Brain microvascular endothelial cell (primary cell): ENCODE measurements around the gene HSD11B1.

Experiments used
- DNase-seq: peaks from one replicate; pipeline ENCODE4 v3.0.0-alpha.2; 2020
- H3K27ac ChIP-seq: fragments of 250-450 bp; sonication (Bioruptor Pico); 2 replicates; pipeline ENCODE4 v1.5.1; 2020; ENCODE audit warnings: mild to moderate bottlenecking, moderate library complexity
- H3K27me3 ChIP-seq: fragments of 250-450 bp; sonication (Bioruptor Pico); replicated peaks from 2 replicates; pipeline ENCODE4 v1.5.1; 2020; ENCODE audit warnings: mild to moderate bottlenecking
- H3K36me3 ChIP-seq: fragments of 250-450 bp; sonication (Bioruptor Pico); replicated peaks from 2 replicates; pipeline ENCODE4 v1.5.1; 2020; ENCODE audit warnings: mild to moderate bottlenecking
- H3K4me3 ChIP-seq: 2 replicates; pipeline ENCODE4 v1.5.1; 2011; ENCODE audit warnings: low read depth, mild to moderate bottlenecking, control low read depth, low read length, moderate library complexity
- in situ Hi-C: cut with HindIII; loops from 2 replicates; pipeline ENCODE4 v1.10.0; 2017; ENCODE audit warnings: low sequenced_read_pairs, low pct_ligation_motif_present
- TF ChIP-seq, protein P1 (sequence below): IDR thresholded peaks from 2 replicates; pipeline ENCODE4 v1.5.1; 2011; ENCODE audit warnings: low read depth, mild to moderate bottlenecking, moderate library complexity, low read length, control low read depth, inconsistent platforms; ENCODE audit errors: missing control alignments

The HSD11B1 gene

GRCh38 chr1:209723265-209723664, 18.6 kb downstream of the HSD11B1 start:
- no peak overlapping the region for H3K4me3 ChIP-seq
- in situ Hi-C loops = no loop called here
- no peak for DNase-seq

GRCh38 chr1:209723756-209724693, 19.4 kb downstream of the HSD11B1 start:
- in situ Hi-C loops = no loop called here
- DNase-seq = no peak
- no peaks in the 10 kb centered on the region for H3K36me3 ChIP-seq
- H3K4me3 ChIP-seq = no peak overlapping the region
- no peaks in the 10 kb centered on the region for H3K27me3 ChIP-seq
- H3K27ac ChIP-seq = no peak overlapping the region
- TF ChIP-seq, protein P1, sequence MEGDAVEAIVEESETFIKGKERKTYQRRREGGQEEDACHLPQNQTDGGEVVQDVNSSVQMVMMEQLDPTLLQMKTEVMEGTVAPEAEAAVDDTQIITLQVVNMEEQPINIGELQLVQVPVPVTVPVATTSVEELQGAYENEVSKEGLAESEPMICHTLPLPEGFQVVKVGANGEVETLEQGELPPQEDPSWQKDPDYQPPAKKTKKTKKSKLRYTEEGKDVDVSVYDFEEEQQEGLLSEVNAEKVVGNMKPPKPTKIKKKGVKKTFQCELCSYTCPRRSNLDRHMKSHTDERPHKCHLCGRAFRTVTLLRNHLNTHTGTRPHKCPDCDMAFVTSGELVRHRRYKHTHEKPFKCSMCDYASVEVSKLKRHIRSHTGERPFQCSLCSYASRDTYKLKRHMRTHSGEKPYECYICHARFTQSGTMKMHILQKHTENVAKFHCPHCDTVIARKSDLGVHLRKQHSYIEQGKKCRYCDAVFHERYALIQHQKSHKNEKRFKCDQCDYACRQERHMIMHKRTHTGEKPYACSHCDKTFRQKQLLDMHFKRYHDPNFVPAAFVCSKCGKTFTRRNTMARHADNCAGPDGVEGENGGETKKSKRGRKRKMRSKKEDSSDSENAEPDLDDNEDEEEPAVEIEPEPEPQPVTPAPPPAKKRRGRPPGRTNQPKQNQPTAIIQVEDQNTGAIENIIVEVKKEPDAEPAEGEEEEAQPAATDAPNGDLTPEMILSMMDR = no peak

More at GRCh38 chr1:209723265-209723664, 18.6 kb downstream of the HSD11B1 start:
- Histone ChIP-seq H3K36me3 (no peaks in the 10 kb centered on the region), H3K27ac (no peak overlapping the region), H3K27me3 (no peaks in the 10 kb centered on the region)
- TF ChIP-seq, protein P1 = no peak

- Histone ChIP-seq H3K27ac (no peak overlapping the region), H3K36me3 (no peaks in the 10 kb centered on the region), H3K4me3 (no peak overlapping the region), H3K27me3 (no peaks in the 10 kb centered on the region)
- DNase-seq = no peak
- in situ Hi-C loops = no loop called here
- TF ChIP-seq, protein P1 = no peak
Measured at GRCh38 chr1:209727286-209727685, 22.6 kb downstream of the HSD11B1 start.

- no peak for DNase-seq
- in situ Hi-C loops = no loop called here
- TF ChIP-seq, protein P1 = no peak
- Histone ChIP-seq H3K27ac (no peak overlapping the region), H3K36me3 (no peaks in the 10 kb centered on the region), H3K27me3 (no peaks in the 10 kb centered on the region), H3K4me3 (no peak overlapping the region)
Measured at GRCh38 chr1:209727785-209728184, 23.1 kb downstream of the HSD11B1 start.

- Histone ChIP-seq H3K27ac (no peak overlapping the region), H3K4me3 (no peak overlapping the region), H3K36me3 (no peaks in the 10 kb centered on the region), H3K27me3 (no peaks in the 10 kb centered on the region)
- DNase-seq = no peak
- in situ Hi-C loops = no loop called here
- TF ChIP-seq, protein P1 = no peak
Measured at GRCh38 chr1:209728466-209728865, 23.8 kb downstream of the HSD11B1 start.
